ENCODE results near the gene CEP57. TPM values are rescaled to one million over a fixed set of nuclear protein-coding genes. Genes with fewer than 3 reads are reported as not detected.

Gene CEP57
- total and polyA plus RNA-seq, 2 of the 13 experiments (the other 11 are each of a cell fraction or from before 2014, with no cell fraction given) = 34.3 to 59.4 TPM

GRCh38 chr11:95790123-95790932 is at the start of gene CEP57 (continued):
- TF ChIP-seq HNF1A (IDR thresholded peaks at IDR 0.05; ENCODE audit: low read depth) (peak; percentile 12; the same call in 1 of the 2 replicates), HNF1A (CRISPR knock-in tag; IDR thresholded peaks at IDR 0.05; ENCODE audit: borderline replicate concordance) (0 out of 2 replicates have a peak, but pooled peaks have one; percentile 15), BRD4 (CRISPR knock-in tag; IDR thresholded peaks at IDR 0.05) (0 out of 2 replicates have a peak, but pooled peaks have one; percentile 42), ZIK1 (CRISPR knock-in tag; IDR thresholded peaks at IDR 0.05; ENCODE audit: borderline replicate concordance, low read depth) (no peak), ZNF550 (CRISPR knock-in tag; IDR thresholded peaks at IDR 0.05; ENCODE audit: borderline replicate concordance) (no peak), THYN1 (CRISPR knock-in tag; IDR thresholded peaks at IDR 0.05; ENCODE audit: borderline replicate concordance, low read depth) (0 out of 2 replicates have a peak, but pooled peaks have one; percentile 8), ATF6 (CRISPR knock-in tag; conservative IDR thresholded peaks at IDR 0.05) (no peak), HOXA3 (CRISPR knock-in tag; IDR thresholded peaks at IDR 0.05) (peak; percentile 89), ZNF605 (CRISPR knock-in tag; IDR thresholded peaks at IDR 0.05) (peak; percentile 75; the same call in 1 of the 2 replicates), ZNF570 (CRISPR knock-in tag; IDR thresholded peaks at IDR 0.05; ENCODE audit: borderline replicate concordance) (no peak), TSC22D2 (CRISPR knock-in tag; IDR thresholded peaks at IDR 0.05; ENCODE audit: borderline replicate concordance) (no peak), JDP2 (CRISPR knock-in tag; IDR thresholded peaks at IDR 0.05; ENCODE audit: borderline replicate concordance) (no peak), MTA1 (CRISPR knock-in tag; IDR thresholded peaks at IDR 0.05; ENCODE audit: borderline replicate concordance) (no peak; the same call in 1 of the 2 replicates), MYPOP (CRISPR knock-in tag; IDR thresholded peaks at IDR 0.05) (no peak), SNAPC2 (CRISPR knock-in tag; IDR thresholded peaks at IDR 0.05) (0 out of 2 replicates have a peak, but pooled peaks have one; percentile 7), ZMAT3 (CRISPR knock-in tag; conservative IDR thresholded peaks at IDR 0.05) (no peak)
